AG04450 (cell line): Measurements from ENCODE around the gene CENPF. TPM values are rescaled to one million over a fixed set of nuclear protein-coding genes. Genes with fewer than 3 reads are reported as not detected.
"Not testable (repeated sequence)": the region's sequence is repeated elsewhere in the genome, so short reads cannot be mapped to it uniquely, and the experiment has no call there.

Experiments
- CTCF ChIA-PET: fragments of 300-600, 350-600 bp; formaldehyde crosslinking; extraction: SDS; loops from one replicate; lab custom pipeline; 2022; ENCODE audit warnings: antibody characterized with exemption, inconsistent platforms; lab: Charles Lee
- POLR2A ChIA-PET: fragments of 350-600 bp; formaldehyde crosslinking; extraction: SDS; loops from one replicate; lab custom pipeline; 2021; ENCODE audit warnings: antibody characterized with exemption, inconsistent platforms; lab: Yijun Ruan, JAX
- DNase-seq: peaks from one replicate; pipeline ENCODE4 v3.0.0-alpha.2; 2011; ENCODE audit warnings: low read depth, low spot score
- H3K27ac ChIP-seq: one replicate; pipeline ENCODE4 v1.5.1; 2012; ENCODE audit warnings: low read depth, low read length, control low read depth
- H3K27me3 ChIP-seq: one replicate; pipeline ENCODE4 v1.6.0; 2012; ENCODE audit warnings: low read length; ENCODE audit not compliant: control insufficient read depth, insufficient read depth
- H3K4me3 ChIP-seq: 2 replicates; pipeline ENCODE4 v1.5.1; 2011; ENCODE audit warnings: mild to moderate bottlenecking, low read depth, low read length, control low read depth
- H3K9me3 ChIP-seq: 2 replicates; pipeline ENCODE4 v1.5.1; 2012; ENCODE audit warnings: low read length; ENCODE audit not compliant: control insufficient read depth, insufficient read depth
- CTCF ChIP-seq: IDR thresholded peaks from 2 replicates; pipeline ENCODE4 v1.5.1; 2011; ENCODE audit warnings: low read depth, low read length, control low read depth, inconsistent platforms
- polyA plus RNA-seq: library from polyadenylated mRNA; depleted of rRNA; stranded (reverse); fragments of >200 nt; gene quantifications from 2 replicates; pipeline ENCODE4 v1.2.3, GENCODE V29; 2011

The CENPF gene
- polyA plus RNA-seq, 1 experiment = 17.5 TPM

- peaks cover 10% of the 10 kb centered on the region for H3K9me3 ChIP-seq
- POLR2A ChIA-PET = no interaction called here
- TF ChIP-seq CTCF = no peak
- CTCF ChIA-PET = interaction anchor here (0.6 to 2.2 kb wide), 3 partner anchors 10 to 242 kb away, joined by 3 to 8 read pairs (median 6); no protein-coding TSS in a partner anchor
- no peak for DNase-seq
- H3K27ac ChIP-seq = no peak overlapping the region
- no peak overlapping the region for H3K4me3 ChIP-seq
- H3K27me3 ChIP-seq = no peaks in the 10 kb centered on the region
Measured at GRCh38 chr1:214574598-214575411, 28.2 kb upstream of the CENPF start.

GRCh38 chr1:214576120-214576519, 26.9 kb upstream of the CENPF start:
- H3K4me3 ChIP-seq, CTCF ChIA-PET, H3K27me3 ChIP-seq, DNase-seq, H3K27ac ChIP-seq, POLR2A ChIA-PET: not testable (repeated sequence)
- H3K9me3 ChIP-seq = peaks cover 10% of the 10 kb centered on the region

GRCh38 chr1:214579183-214579582, 23.8 kb upstream of the CENPF start:
- H3K4me3 ChIP-seq = no peak overlapping the region
- DNase-seq = no peak
- H3K27me3 ChIP-seq = no peaks in the 10 kb centered on the region
- H3K9me3 ChIP-seq = peaks cover 10% of the 10 kb centered on the region
- ChIA-PET POLR2A (no interaction called here), CTCF (interaction anchor here (10.5 kb wide), 1 partner anchor 248 kb away, joined by 278 read pairs; no protein-coding TSS in a partner anchor)
- TF ChIP-seq CTCF = no peak
- no peak overlapping the region for H3K27ac ChIP-seq

- CTCF ChIA-PET = interaction anchor here (0.8 to 10.5 kb wide), 8 partner anchors 10 to 320 kb away, joined by 3 to 278 read pairs (median 4); partner anchors contain the start of gene PTPN14
Measured at GRCh38 chr1:214581785-214582184, 21.2 kb upstream of the CENPF start.

GRCh38 chr1:214582289-214582891, 20.6 kb upstream of the CENPF start:
- POLR2A ChIA-PET = no interaction called here
- no peak for TF ChIP-seq CTCF

More at GRCh38 chr1:214581785-214582184, 21.2 kb upstream of the CENPF start:
- Histone ChIP-seq H3K9me3 (peaks cover 5% of the 10 kb centered on the region), H3K4me3 (no peak overlapping the region), H3K27ac (peak overlapping the region; percentile 23), H3K27me3 (no peaks in the 10 kb centered on the region)
- POLR2A ChIA-PET = interaction anchor here (1.2 kb wide), 1 partner anchor 30 kb away, joined by 7 read pairs; the partner anchor contains the start of gene PTPN14
- TF ChIP-seq CTCF = no peak
- peak; percentile 36 for DNase-seq

More at GRCh38 chr1:214582289-214582891, 20.6 kb upstream of the CENPF start:
- no peak for DNase-seq
- CTCF ChIA-PET = interaction anchor here (0.5 to 10.5 kb wide), 7 partner anchors 9 to 1948 kb away, joined by 3 to 278 read pairs (median 4); no protein-coding TSS in a partner anchor
- H3K27me3 ChIP-seq = no peaks in the 10 kb centered on the region
- no peak overlapping the region for H3K27ac ChIP-seq
- no peaks in the 10 kb centered on the region for H3K9me3 ChIP-seq
- no peak overlapping the region for H3K4me3 ChIP-seq
